Rectal smooth muscle tissue (tissue), 1 donor: ENCODE data around the gene UCK2.

ENCODE experiments used
- H3K27ac ChIP-seq: one replicate; pipeline ENCODE4 v1.7.0; 2013; ENCODE audit warnings: low read depth, low read length, inconsistent platforms
- H3K27me3 ChIP-seq: one replicate; pipeline ENCODE4 v1.7.0; 2013; ENCODE audit warnings: low read length; ENCODE audit not compliant: control insufficient read depth, insufficient read depth
- H3K36me3 ChIP-seq: one replicate; pipeline ENCODE4 v1.7.0; 2013; ENCODE audit warnings: low read length; ENCODE audit not compliant: control insufficient read depth, insufficient read depth
- H3K4me1 ChIP-seq: one replicate; pipeline ENCODE4 v1.7.0; 2013; ENCODE audit warnings: low read length; ENCODE audit not compliant: control insufficient read depth, insufficient read depth
- H3K4me3 ChIP-seq: one replicate; pipeline ENCODE4 v1.7.0; 2013; ENCODE audit warnings: low read length
- H3K9ac ChIP-seq: one replicate; pipeline ENCODE4 v1.7.0; 2013; ENCODE audit warnings: low read length

UCK2 gene

DNA sequence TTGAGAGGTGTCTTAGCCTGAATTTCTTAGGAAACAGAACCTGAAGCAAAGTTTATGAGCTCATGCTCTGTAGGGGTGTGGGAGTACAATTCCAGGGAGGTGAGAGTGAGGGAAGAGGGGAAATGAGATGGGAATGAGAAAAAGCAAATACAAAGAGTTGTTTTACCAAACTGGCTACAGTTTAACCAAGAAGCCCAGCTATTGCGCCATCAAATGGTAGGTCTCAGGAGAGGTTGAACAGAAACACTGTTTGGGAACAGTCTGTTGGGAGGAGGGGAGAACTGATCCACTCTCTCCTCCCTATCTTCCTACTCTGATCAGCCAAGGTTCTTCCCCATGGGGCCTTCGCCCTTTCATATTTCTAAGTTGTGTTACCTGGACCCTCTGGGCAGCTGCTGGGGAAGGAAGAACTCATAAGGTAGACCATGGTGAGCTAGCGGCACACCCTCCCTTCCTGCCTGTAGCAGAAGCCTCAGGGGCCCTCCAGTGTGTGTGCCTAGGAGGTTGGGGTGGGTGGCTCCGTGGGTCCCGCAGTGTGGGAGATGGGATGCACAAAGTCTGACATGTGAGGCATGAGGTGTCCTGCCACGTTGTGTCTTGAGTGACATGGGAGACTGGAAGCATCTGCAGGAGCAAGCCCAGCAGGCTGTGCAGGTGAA, 120.5 kb downstream of the UCK2 start:
- no peak overlapping the region for H3K27ac ChIP-seq
- H3K4me1 ChIP-seq: no peaks in the 10 kb centered on the region
- no peak overlapping the region for H3K9ac ChIP-seq
- H3K36me3 ChIP-seq: no peaks in the 10 kb centered on the region
- no peak overlapping the region for H3K4me3 ChIP-seq
- H3K27me3 ChIP-seq: no peaks in the 10 kb centered on the region

DNA sequence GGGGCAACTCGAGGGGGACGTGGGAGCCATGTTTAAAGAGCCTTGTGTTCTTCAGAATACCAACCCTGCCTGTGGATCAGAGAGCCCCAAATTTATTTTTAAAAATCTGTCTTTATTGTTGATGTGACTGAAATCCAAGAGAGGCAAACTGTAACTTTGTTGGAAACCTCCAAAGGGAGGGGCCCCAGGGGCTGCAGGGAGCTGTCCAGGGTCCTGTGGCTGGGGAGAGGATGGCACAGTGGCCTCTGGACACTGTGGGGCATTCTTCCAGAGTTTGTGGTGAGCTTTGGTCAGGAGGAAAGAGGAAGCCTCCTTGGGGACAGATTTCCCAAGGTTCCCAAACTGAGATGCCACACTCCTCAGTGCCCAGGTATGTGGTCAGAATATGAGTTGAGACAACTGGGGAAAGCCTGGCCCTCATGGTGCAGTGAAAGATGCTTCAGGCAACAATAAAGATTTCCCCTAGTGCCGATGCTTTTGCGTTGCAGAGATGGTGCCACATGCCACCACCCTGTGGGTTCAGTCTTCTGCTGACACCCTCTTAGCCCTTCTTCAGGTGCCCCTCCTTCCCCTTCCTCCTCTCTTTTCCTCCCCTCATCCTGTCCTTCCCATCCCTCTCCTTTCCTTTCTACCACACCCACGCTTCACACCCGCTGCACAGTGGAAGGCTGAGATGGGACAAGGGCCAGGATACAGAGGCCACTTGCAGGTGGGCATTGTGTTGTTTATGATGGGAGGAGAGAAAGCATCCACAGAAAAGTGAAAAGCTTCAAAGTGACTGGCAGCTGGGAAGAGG, 122.1 kb downstream of the UCK2 start:
- H3K27ac ChIP-seq: no peak overlapping the region
- H3K9ac ChIP-seq: no peak overlapping the region
- no peaks in the 10 kb centered on the region for H3K4me1 ChIP-seq
- no peaks in the 10 kb centered on the region for H3K36me3 ChIP-seq
- no peak overlapping the region for H3K4me3 ChIP-seq
- no peaks in the 10 kb centered on the region for H3K27me3 ChIP-seq

DNA sequence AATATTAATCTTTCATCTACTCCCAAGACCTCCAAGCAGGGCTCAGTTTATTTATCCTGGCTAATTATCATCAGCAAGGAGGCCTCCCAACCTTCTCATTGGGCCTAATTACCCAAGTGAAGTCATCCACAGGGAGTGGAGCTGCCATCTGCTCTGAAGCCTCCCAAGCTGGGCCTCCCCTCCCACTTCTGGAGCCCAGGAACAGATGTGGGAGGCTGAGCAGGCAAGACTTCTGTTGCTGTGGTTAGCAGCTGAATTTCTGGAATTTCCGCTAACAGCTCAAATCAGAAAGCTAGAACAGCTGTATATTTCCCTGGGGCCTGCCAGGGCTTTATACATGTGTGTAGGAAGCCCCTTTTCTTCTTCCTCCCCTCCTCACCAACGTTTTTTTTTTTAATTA, 127.5 kb downstream of the UCK2 start:
- Histone ChIP-seq H3K9ac (no peak overlapping the region), H3K36me3 (no peaks in the 10 kb centered on the region), H3K27ac (no peak overlapping the region), H3K27me3 (no peaks in the 10 kb centered on the region), H3K4me1 (no peaks in the 10 kb centered on the region), H3K4me3 (no peak overlapping the region)

DNA sequence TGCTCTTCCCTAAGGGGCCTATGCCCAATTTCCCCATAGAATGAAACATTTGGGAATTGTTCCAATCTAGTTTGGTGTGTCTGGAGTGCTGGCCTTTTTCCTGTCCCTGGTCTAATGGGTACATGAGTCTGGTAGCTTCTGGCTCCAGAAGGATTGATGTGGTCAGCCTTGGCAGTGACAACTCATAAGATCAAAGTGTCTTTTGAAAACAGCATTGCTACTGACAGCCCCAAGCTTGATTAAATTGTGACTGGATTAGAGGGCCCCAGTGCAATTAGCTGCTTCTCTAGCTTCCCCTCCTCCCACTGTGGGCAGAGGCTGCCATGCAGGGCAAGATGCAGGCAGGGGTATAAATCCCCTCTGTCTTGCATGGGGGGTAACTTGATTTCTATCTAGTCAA, 130.9 kb downstream of the UCK2 start:
- Histone ChIP-seq H3K9ac (no peak overlapping the region), H3K4me3 (no peak overlapping the region)

DNA sequence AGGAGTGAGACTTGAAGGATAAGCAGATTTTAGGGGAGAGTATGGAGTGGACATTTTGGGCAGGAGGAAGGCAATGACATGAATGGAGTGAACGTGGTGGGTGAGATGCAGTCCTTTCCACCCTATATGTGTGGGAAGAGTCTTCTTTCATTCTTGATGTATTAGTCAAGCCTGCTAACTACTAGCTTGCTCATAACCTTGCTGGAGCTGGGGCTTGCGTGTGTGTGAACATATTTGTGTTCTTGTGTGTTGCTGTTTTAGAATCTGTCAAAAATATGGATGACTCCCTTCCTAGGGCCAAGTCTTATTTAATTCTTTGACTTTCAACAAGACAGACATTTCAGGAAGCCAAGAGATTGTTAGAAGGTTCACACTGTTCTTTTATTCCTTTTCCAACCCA, 132.7 kb downstream of the UCK2 start:
- no peak overlapping the region for H3K27ac ChIP-seq
- no peak overlapping the region for H3K9ac ChIP-seq
- no peak overlapping the region for H3K4me3 ChIP-seq
- H3K27me3 ChIP-seq: no peaks in the 10 kb centered on the region
- H3K4me1 ChIP-seq: no peaks in the 10 kb centered on the region
- H3K36me3 ChIP-seq: no peaks in the 10 kb centered on the region

More for the DNA sequence above, 130.9 kb downstream of the UCK2 start:
- Histone ChIP-seq H3K27ac (no peak overlapping the region), H3K36me3 (no peaks in the 10 kb centered on the region), H3K27me3 (no peaks in the 10 kb centered on the region), H3K4me1 (no peaks in the 10 kb centered on the region)

DNA sequence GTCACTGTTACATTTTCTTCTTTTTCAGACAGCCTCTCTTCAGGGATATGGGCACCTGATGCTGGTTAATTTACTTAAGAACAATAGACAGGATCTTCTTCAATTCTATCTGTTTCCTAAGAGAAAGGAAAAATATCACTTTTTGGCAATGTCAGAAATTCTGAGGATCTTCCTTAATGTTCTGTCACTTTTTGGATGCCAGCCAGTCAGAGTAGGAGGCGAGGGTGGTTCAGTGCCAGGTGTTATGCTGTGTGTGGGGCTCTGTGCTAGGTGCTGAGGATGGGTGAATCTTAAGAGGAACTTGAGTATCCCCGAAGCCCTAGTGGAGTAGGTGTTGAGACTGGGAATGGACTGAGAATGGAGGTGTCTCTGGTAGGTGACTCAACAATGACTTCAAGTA, 133.5 kb downstream of the UCK2 start:
- Histone ChIP-seq H3K27me3 (no peaks in the 10 kb centered on the region), H3K4me3 (no peak overlapping the region), H3K9ac (no peak overlapping the region), H3K27ac (no peak overlapping the region), H3K36me3 (no peaks in the 10 kb centered on the region), H3K4me1 (no peaks in the 10 kb centered on the region)
